Stimulated activated CD4-positive, alpha-beta T cell treated with anti-CD3 and anti-CD28 coated beads, TNF-alpha, amount 100 ng/mL, for 48 hours (primary cell): Measurements from ENCODE around the gene ME3.
"Not testable (repeated sequence)": the region's sequence is repeated elsewhere in the genome, so short reads cannot be mapped to it uniquely, and the experiment has no call there.

Source experiments
- DNase-seq, 3 donors: peaks; one replicate each; pipeline ENCODE4 v3.0.0-alpha.2; 2020; ENCODE audit warnings: low read depth in 3 of 3

ME3 gene

DNA sequence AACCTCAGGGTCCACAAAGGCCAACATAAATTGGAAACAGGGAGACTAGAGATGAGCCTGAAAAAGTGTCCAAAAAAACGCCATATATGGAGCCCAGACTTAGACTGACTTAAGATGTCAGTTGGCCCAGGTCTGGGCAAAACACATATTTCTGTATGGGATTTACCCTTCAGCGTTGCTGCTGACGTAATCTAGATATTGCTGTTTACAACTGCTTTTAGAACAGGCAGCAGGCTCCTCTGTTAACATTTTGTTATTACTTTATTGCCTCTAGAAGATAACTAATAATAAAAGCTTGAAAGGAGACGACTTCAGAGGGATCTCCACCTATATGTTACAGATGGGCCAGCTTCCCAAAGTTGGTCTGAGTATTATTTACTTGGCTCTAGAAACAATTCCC lies 8.7 kb downstream of the ME3 start:
- DNase-seq = no peak

DNA sequence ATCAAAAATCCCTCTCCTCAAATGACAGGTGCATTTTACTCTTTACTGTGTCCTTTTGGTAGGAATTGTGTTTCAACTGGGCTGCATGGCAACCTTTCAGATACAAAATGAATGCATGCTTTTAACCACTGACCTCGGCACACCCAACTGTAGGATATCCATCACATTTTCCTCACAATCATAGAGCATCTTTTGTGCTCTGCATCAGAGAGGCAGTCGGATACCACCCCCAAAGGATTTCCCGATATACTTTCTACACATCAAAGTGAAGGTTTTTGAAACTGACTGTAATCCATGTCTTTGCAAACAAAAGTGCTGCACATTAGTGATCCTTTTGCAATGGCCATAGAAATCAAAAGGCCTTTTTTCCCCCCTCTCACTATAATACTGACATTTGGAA lies 9.1 kb downstream of the ME3 start:
- DNase-seq = no peak

DNA sequence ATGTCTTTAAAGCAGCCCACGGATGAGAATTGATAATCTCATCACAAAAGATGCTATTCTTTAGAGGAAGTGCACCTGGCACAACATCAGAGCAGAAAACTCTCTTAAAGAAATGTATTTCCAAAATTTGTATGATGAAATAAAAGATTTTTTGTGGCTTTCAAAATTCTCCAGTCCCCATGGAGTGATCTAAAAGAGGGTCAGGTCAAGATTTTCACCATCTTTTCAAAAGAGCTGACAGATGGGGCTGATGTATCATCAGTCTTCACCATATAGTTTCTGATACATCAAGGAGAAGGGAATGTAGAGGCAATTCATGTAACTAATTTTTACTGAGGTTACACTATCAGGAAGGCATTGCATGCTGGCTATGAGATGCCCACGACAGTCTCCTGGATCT lies 11.7 kb downstream of the ME3 start:
- no peak for DNase-seq

DNA sequence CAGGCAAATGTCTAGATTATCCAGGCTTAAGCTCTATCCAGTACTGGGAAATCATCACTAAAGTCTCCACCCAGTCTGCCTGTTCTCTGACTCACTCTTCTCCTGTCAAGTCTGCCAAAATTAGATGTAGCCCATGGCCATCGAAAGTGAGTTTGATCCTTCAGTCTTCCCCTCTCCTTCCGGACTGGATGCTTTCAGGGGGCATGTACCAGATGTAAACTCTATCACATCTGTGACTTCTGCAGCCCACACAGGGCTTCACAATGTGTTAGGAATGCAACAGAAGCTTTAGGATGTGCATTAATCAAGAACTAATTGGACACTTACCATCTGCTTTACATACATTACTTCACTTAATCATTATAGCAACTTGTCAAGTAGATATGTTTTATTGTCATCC lies 12.3 kb downstream of the ME3 start:
- DNase-seq = no peak

DNA sequence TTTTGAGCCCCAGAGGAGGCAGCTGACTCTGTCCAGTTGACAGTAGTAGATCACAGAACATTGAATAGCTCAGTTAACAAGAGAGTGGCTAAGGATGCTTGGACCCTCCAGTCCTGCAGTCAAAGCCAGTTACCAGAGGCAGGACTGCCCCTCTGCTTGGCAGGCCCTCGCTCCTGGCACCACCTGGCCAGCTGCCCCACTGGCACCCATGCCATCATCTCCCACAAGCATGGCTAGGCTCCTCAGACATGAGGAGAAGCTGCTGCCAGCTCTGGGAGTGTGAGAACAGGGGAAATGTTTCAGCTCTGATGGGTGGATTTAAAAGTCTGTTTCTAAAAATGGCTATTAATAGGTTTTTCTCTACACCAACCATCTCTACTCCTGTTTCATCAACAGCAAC lies 13.9 kb downstream of the ME3 start:
- no peak for DNase-seq

DNA sequence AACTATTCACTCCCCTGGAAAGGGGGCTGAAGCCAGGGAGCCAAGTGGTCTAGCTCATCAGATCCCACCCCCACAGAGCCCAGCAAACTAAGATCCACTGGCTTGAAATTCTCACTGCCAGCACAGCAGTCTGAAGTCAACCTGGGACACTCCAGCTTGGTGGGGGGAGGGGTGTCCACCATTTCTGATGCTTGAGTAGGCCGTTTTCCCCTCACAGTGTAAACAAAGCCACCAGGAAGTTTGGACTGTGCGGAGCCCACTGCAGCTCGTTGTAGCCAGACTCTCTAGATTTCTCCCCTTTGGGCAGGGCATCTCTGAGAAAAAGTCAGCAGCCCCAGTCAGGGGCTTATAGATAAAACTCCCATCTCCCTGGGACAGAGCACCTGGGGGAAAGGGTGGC lies 27.2 kb downstream of the ME3 start:
- DNase-seq = not testable (repeated sequence)

DNA sequence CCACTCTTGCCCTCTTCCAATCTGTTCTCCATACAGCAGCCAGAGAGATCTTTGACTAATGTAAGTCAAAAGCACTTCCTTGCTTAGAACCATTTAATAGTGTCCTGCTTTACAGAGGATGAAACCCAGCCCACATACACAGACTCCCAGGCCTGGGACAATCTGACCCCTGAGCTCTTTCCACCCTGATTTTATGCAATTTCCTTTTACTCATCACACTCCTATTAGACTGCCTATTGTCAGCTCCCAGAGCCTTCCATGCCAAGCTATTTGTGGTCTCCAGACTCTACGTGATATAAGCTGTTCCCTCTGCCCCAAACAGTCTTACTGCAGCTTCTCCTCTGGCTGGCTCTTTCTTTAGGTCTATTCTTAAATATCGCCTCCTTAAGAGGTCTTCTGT lies 28.1 kb downstream of the ME3 start:
- DNase-seq = no peak

DNA sequence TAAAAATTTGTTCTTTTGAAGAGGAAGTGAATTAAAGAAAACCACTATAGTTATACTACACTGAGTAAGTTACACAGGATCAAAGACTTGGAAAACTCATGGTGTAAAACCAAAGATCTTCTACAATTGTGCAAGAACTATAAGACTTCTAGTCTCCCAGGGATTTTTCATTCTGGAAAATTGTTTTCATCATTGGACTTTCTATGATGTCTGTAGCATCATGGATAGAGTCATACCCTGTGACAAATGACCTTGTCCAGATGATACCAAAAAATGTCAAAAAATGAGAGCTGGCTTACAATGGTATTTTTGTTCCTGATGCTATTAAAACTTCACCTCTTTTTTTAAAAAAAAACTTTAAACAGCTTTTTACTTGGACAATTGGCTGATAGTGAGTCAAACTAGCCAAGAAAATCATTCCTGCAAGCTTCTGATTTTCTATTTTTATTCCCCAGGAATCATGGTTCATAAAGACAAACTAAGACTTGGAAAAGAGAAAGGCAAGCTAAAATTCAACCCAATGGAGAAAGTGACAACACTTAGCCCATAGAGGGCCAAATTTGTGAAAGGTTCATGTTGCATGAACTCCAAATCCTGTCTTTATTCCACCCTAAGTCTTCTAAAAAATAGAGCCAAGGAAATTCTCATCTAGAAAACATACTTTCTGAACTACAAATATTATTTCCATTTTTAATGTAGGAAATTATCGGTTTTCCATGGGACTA lies 30.7 kb downstream of the ME3 start:
- DNase-seq = no peak

DNA sequence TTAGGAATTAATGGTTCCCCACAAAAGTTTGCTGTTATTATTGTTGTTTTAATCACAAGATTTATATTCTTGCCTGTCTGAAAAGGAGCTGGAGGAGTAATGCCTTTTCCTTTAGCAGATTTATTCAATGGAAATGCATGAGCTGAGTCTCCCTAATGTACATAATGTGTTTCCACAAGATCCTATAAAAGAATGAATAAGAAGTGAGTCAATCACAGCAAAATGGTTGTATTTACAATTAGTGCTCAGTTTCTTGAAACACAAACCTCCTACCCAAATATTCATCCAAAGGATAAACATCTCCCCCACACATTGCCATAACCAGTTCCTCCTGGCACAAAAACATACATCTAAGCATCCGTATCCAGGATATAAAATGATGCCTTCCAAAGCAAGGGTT lies 33.3 kb downstream of the ME3 start:
- DNase-seq = no peak

DNA sequence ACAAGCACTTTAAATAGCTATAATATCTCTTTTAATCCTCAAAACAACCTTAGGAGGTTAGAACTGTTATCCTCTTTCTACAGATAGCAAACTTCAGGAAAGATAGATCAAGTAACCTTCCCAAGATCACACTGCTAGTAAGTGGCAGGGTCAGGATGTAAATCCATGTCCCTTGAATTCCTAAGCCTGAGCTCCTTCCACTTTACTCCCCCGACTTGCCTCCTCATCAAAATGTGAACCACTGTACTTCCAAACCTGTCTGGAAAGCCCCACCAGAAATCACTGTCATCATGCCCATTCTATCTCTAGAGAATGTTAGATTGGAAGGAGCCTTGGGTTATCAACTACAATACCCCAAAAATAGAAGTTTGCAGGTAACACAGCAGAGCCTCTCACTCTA lies 33.7 kb downstream of the ME3 start:
- no peak for DNase-seq

DNA sequence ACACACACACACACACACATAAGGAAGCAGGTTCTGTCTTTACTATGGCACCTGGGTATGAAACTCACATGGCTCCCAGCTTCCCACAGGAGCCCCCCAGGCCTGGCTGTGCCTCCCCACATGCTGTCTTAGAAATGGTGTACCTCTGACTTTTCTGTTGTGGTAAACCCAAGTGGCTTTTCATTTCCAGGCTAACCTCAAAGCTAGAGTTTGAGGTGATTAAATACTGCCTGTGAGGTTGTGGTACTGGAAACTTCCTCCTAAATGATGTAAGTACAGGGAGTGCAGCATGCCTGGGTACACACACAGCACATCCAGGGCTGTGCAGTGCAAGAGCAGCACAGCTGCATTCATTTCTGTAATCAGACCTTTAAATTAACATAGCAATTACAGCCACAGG lies 34.4 kb downstream of the ME3 start:
- peak in 1 of 3 donors; percentile 2 for DNase-seq

DNA sequence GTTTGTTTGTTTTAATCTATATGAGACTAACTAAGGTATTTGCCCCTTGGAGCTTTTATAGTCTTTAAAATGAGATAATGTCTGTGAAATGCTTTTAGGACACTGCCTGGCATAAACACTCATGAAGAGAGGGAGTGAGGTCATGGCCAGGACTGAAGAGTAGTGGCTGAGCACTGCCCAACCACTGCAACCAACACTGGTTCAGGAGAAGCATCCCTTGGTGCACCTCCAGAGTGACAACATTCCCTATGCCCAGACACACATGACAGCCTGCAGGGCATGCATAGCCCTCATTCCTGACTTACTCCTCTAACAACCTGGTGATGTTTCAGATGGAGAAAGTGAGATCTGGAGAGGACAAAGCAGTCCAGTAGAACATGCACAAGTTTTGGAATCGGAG lies 36.1 kb downstream of the ME3 start:
- no peak for DNase-seq

DNA sequence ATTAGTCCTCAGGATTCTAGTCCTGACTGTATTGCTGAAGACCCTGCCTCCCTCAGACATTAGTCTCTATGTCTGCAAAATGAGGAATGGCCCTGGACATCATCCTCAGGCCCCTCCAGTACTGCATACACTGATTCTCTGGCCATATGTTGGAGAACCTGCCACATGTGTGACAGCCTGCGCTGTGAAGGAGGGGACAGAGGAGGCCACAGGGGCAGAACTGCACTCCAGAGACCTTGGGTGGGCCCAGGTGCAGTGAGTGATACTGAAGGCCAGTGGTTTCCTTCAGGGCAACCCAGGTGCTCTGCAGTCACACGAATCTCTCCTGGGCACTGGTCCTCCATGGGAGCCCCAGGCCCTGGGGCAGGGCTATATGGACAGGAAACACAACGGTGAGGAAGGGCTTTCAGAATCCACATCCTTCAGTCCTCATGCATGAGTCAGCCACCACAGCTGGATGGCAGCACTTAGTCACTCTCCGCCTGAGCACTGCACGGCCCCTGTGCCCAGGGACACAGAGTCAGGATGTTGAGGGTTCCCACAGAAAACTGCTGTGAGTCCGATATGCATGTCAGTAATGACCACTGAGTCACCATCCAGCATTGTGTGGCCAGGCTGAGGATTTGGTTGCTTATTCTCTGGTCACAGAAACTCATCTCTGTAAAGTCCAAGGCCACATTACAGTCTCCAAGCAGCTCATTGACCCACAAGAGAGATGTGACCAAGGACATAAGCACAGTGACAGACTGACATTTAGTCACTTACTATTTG lies 39.7 kb downstream of the ME3 start:
- peak; percentile 27 to 43 (median 36) for DNase-seq

DNA sequence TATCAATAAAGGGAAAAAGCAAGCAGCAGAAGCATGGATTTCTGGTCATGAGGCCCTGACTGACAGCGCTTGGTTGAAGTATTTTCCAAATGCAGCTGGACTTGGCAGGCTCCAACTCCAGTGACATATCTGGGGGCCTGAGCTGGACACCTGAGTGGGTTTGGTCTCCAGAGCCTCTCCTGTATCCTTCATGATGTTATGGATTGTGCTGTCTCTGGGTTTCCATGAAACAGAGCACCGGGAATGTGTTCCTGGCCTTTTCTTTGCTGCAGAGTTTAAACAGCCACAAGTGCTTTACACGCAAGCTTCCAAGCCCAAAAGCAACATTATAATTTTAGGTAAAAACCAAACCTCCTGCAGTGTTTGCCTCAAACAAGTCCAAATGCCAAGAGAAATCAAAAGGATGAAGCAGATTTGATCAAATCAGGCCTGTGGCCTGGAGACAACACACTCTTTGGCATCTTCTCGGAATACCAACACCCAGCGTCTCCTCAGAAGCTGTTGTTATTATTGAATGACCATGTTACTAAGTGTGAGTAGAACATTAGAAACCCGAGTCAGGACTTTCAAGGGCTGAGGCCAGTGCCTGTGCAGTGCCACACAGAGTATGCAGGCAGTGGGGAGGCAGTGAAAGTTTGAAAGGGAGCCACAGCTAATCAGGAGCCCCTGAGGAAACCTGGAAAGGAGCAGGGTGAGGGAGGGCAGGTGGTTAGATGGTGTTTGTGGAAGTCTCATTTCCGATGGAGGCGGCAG lies 42.0 kb downstream of the ME3 start:
- DNase-seq = no peak

DNA sequence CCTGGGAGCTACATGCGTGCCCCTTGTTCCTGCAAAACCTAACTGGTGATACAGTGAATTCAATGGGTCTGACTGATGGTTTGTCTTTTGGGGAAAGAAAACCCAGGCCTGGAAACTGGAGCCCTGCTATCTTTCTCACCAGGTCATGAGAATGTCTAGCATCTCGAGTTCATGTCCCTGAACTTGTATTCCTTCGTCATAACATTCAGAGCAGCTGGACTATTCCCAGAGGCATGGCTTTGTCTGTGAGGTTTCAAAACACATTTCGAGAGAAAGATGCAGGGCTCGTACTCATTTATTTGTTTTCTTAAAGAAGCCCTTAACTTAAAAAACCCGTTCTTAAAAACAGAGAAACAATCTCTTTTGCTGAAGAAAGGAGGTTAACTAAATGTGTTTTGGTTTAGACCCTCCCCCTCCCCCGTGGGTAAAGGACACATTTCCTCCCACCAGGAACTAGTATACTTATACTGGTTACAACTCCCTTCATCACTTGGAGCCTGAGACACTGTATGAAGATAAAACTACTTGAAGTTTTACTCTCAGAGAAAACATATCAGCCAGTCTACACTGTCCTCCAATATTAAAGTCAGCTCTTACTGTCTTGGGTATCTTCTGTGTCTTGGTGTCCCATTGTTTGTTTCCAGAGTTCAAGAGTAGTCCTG lies 43.2 kb downstream of the ME3 start:
- DNase-seq = no peak

DNA sequence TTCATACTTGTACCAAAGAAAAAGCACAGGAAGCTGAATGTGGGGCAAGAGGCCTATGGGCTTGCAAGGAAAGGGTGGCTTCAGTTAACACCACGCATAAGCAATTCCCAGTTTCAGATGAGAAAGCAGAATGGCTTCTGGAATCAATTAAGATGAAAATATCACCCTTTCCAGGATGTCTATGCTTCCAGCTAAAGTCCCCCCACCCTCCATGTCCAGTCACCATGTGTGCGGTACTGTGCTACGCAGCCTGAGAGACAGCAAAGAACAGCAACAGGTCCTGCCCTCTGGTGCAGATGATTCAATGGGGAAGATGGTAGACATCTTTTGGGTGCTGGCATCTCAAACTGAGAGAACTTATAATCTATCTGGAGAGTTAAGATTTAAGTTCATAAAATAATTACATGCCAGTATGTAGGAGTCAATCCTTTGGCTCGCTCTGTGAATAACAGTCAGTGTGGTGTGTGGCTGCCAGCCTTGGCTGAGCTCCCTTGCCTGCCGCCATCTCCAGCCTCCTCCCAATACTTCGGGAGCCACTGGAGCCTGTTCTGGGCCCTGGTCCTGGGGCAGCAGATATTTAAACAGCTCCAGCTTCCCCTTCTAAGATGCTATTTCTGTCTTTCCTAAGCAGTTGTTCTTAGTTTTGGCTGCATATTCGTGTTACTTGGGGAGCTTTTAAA lies 44.5 kb downstream of the ME3 start:
- DNase-seq = no peak

DNA sequence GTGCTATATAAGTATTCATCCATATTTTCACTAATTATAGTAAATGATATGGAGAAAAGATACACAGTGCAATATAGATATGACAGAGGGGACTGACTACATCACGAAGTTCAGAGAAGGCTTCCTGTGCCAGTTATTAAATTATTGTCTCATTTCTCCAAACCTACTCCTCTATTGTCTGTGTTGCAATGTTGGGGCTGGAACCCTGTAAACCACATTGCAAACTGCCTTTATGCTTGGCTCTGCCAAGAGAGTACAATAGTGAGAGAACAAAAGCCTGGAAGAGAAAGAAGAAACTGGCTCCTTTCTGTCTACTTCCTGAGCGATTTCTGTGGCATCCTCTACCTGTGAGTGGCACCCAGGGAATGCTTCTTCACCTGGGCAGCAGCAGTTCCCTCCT lies 46.4 kb downstream of the ME3 start:
- no peak for DNase-seq

DNA sequence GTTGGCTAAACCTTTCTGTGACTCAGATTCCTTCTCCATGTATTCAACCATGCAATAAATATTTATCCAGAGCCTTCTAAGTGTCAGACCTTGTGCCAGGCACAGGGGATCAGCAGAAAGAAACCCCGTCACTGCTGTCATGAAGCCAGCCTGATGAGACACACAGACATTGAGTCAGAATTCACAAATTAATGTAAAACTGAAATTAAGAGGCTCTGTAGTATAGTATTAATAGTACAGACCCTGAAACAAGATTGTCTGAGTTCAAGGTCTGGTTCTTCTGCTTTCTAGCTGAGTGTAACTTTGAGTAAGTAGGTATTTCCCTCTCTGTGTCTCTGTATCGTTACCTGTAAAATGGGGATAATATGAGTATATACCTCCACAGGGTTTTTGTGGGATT lies 46.9 kb downstream of the ME3 start:
- DNase-seq = no peak

DNA sequence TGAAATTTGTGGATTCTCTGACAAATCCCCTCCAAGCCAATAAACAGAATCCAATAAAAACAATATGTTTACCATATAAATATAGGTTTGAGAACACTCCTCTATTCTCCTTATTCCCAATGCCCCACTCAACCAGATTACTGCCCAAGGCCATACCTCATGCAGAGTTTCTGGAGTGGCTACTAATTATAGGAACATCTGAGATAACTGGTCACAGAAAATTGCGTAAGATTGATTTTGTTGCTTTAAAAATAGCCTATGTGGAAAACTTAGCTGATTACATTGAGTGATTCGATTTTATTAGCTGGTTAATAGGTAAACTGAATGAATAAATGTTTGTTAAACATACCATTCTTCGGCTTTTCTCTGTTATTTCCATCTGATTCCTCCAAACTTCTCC lies 48.0 kb downstream of the ME3 start:
- DNase-seq = no peak

DNA sequence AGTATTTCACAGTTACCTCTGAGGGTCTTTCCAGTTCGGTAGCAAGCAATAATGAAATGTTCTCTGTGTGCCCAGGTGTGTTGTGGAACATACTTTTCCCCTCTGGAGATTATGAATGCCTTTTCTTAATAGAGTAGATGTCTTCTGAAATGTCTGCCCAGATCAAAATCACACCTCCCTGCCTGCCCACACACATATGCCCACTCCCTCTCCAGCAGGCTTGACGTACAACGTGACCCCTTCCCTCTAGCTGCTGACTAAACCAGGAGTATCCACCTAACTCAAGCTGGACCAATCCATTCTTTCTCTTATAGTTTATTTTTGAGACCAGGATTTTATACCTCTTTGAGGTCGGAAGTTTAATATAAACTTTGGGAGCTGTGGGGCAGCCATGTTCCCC lies 48.7 kb downstream of the ME3 start:
- DNase-seq = no peak

DNA sequence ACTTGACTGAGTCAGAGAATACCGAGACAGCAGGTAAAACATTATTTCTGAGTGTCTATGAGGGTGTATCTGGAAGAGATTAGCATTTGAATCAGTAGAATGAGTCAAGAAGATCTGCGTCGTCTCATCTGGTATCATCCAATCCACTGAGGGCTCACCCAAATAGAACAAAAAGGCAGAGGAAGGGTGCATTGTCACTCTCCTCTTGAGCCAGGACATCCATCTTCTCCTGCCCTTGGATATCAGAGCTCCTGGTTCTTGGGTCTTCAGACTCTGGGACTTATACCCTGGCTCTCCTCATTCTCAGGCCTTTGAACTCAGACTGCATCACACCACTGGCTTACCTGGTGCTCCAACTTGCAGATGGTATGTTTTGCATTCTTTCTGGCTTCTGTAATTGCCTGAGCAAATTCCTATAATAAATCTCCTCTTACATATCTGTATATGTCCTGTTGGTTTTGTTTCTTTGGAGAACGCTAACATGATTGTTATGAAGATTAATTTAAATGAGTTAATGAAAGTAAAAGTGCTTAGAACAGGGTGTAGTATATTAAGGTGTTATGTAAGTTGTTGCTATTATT lies 49.3 kb downstream of the ME3 start:
- DNase-seq = no peak
